ENCODE data around the gene NTSR1.

The NTSR1 gene

GRCh38 chr20:62760856-62761758, 52.5 kb downstream of the NTSR1 start:
- DNase-seq = no peak

- no peak for DNase-seq
These were observed 53.1 kb downstream of the NTSR1 start for GRCh38 chr20:62761759-62762131.

GRCh38 chr20:62762376-62762775, 53.7 kb downstream of the NTSR1 start:
- DNase-seq = no peak

- DNase-seq = no peak
These were observed 54.2 kb downstream of the NTSR1 start for GRCh38 chr20:62762801-62763368.

- DNase-seq = no peak
These were observed 54.8 kb downstream of the NTSR1 start for GRCh38 chr20:62763404-62763803.

- DNase-seq = no peak
These were observed 55.7 kb downstream of the NTSR1 start for GRCh38 chr20:62764156-62764935.

- DNase-seq = no peak
These were observed 56.4 kb downstream of the NTSR1 start for GRCh38 chr20:62765021-62765420.

- DNase-seq = no peak
These were observed 56.9 kb downstream of the NTSR1 start for GRCh38 chr20:62765432-62766070.

- DNase-seq = no peak
These were observed 57.4 kb downstream of the NTSR1 start for GRCh38 chr20:62766071-62766450.

GRCh38 chr20:62766716-62767115, 58.1 kb downstream of the NTSR1 start:
- DNase-seq = peak in 1 of 2 experiments; percentile 50

- no peak for DNase-seq
These were observed 59.6 kb downstream of the NTSR1 start for GRCh38 chr20:62768234-62768546.

GRCh38 chr20:62768551-62769287, 60.1 kb downstream of the NTSR1 start:
- DNase-seq = no peak

GRCh38 chr20:62769346-62770071, 60.9 kb downstream of the NTSR1 start:
- no peak for DNase-seq

GRCh38 chr20:62770111-62770910, 61.7 kb downstream of the NTSR1 start:
- DNase-seq = no peak

- no peak for DNase-seq
These were observed 62.3 kb downstream of the NTSR1 start for GRCh38 chr20:62770916-62771315.

- DNase-seq = no peak
These were observed 62.9 kb downstream of the NTSR1 start for GRCh38 chr20:62771396-62772102.

- DNase-seq = no peak
These were observed 63.5 kb downstream of the NTSR1 start for GRCh38 chr20:62772103-62772611.

- no peak for DNase-seq
These were observed 64.0 kb downstream of the NTSR1 start for GRCh38 chr20:62772619-62772989.

GRCh38 chr20:62772990-62773844, 64.6 kb downstream of the NTSR1 start:
- no peak for DNase-seq

Measured in NCI-H526 (cell line).